Measurements from ENCODE around the gene ANKRD63. TPM values are rescaled to one million over a fixed set of nuclear protein-coding genes. Genes with fewer than 3 reads are reported as not detected.

Gene ANKRD63
- total RNA-seq, 1 donor: not detected

DNA sequence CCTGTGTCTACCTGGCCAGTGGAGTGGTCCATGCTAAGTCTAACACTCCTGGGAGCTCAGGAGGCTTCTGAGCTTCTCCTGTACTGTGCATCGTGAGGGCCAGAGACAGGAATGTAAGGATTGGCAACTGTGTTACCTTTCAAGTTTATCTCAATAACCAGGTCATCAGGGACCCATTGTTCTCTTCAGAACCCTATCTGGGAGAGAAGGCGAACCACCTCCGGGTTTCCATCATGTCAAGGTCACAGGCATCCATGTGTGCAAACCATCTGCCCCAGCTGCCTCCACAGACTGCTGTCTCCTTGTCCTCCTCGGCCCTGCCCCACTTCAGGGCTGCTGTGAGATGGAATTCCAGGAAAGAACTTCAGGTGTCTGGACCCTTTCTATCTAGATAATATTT lies 5.9 kb downstream of the ANKRD63 start:
- H4K20me1 ChIP-seq (ENCODE audit: insufficient read depth, low read length): no peaks in the 10 kb centered on the region
- no peak for DNase-seq (ENCODE audit: insufficient read length, low spot score, missing footprints)
- no peaks in the 10 kb centered on the region for H3K36me3 ChIP-seq (ENCODE audit: insufficient read depth, low read length)
- no peak overlapping the region for H3K27ac ChIP-seq (ENCODE audit: low read depth, low read length)
- H3K27me3 ChIP-seq (ENCODE audit: insufficient read depth, low read length): peaks cover 32% of the 10 kb centered on the region
- H2AFZ ChIP-seq (ENCODE audit: low read length): no peak overlapping the region
- no peaks in the 10 kb centered on the region for H3K9me3 ChIP-seq (ENCODE audit: low read depth, low read length)
- TF ChIP-seq, protein P1, sequence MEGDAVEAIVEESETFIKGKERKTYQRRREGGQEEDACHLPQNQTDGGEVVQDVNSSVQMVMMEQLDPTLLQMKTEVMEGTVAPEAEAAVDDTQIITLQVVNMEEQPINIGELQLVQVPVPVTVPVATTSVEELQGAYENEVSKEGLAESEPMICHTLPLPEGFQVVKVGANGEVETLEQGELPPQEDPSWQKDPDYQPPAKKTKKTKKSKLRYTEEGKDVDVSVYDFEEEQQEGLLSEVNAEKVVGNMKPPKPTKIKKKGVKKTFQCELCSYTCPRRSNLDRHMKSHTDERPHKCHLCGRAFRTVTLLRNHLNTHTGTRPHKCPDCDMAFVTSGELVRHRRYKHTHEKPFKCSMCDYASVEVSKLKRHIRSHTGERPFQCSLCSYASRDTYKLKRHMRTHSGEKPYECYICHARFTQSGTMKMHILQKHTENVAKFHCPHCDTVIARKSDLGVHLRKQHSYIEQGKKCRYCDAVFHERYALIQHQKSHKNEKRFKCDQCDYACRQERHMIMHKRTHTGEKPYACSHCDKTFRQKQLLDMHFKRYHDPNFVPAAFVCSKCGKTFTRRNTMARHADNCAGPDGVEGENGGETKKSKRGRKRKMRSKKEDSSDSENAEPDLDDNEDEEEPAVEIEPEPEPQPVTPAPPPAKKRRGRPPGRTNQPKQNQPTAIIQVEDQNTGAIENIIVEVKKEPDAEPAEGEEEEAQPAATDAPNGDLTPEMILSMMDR (IDR thresholded peaks at IDR 0.05; ENCODE audit: extremely low read depth, low read depth, low read length): no peak
- peaks cover 3% of the 10 kb centered on the region for H3K4me1 ChIP-seq (ENCODE audit: insufficient read depth, low read length)
- no peaks in the 10 kb centered on the region for H3K79me2 ChIP-seq (ENCODE audit: insufficient read depth, low read length)
- H3K4me2 ChIP-seq (ENCODE audit: insufficient read depth, low read length): no peak overlapping the region
- H3K4me3 ChIP-seq (ENCODE audit: insufficient read depth, low read length): no peak overlapping the region

DNA sequence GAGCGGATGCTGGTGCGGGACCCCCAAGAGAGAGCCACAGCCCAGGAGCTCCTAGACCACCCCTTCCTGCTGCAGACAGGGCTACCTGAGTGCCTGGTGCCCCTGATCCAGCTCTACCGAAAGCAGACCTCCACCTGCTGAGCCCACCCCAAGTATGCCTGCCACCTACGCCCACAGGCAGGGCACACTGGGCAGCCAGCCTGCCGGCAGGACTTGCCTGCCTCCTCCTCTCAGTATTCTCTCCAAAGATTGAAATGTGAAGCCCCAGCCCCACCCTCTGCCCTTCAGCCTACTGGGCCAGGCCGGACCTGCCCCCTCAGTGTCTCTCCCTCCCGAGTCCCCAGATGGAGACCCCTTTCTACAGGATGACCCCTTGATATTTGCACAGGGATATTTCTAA lies 6.9 kb downstream of the ANKRD63 start:
- Histone ChIP-seq H3K27ac (ENCODE audit: low read depth, low read length) (no peak overlapping the region), H3K4me3 (ENCODE audit: insufficient read depth, low read length) (no peak overlapping the region), H3K4me2 (ENCODE audit: insufficient read depth, low read length) (no peak overlapping the region), H3K9me3 (ENCODE audit: low read depth, low read length) (no peaks in the 10 kb centered on the region), H2AFZ (ENCODE audit: low read length) (no peak overlapping the region), H4K20me1 (ENCODE audit: insufficient read depth, low read length) (no peaks in the 10 kb centered on the region), H3K4me1 (ENCODE audit: insufficient read depth, low read length) (peaks cover 3% of the 10 kb centered on the region), H3K27me3 (ENCODE audit: insufficient read depth, low read length) (peaks cover 23% of the 10 kb centered on the region), H3K36me3 (ENCODE audit: insufficient read depth, low read length) (no peaks in the 10 kb centered on the region), H3K79me2 (ENCODE audit: insufficient read depth, low read length) (no peaks in the 10 kb centered on the region)
- no peak for DNase-seq (ENCODE audit: insufficient read length, low spot score, missing footprints)
- TF ChIP-seq, protein P1 (IDR thresholded peaks at IDR 0.05; ENCODE audit: extremely low read depth, low read depth, low read length): no peak

DNA sequence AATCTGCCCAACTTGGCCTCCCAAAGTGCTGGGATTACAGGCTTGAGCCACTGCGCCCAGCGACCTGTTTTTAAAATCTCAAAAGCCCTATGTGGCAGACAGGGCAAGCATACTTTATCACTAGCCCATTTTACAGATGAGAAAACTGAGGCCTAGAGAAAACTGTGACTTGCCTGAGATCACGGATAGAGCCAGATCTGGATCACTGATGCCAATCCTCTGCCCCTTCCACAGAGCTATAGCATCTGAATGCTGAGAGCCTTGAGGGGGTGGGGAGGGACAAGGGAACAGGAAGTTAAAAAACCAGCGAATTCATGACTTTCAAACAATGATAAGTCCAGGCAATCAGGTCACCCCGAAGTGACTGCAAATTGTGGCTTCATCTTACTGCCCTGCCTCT lies 7.3 kb downstream of the ANKRD63 start:
- no peak overlapping the region for H3K27ac ChIP-seq (ENCODE audit: low read depth, low read length)
- H3K4me2 ChIP-seq (ENCODE audit: insufficient read depth, low read length): no peak overlapping the region
- peaks cover 3% of the 10 kb centered on the region for H3K4me1 ChIP-seq (ENCODE audit: insufficient read depth, low read length)
- no peak overlapping the region for H3K4me3 ChIP-seq (ENCODE audit: insufficient read depth, low read length)
- peaks cover 19% of the 10 kb centered on the region for H3K27me3 ChIP-seq (ENCODE audit: insufficient read depth, low read length)
- H3K79me2 ChIP-seq (ENCODE audit: insufficient read depth, low read length): no peaks in the 10 kb centered on the region
- H3K36me3 ChIP-seq (ENCODE audit: insufficient read depth, low read length): no peaks in the 10 kb centered on the region
- no peak for DNase-seq (ENCODE audit: insufficient read length, low spot score, missing footprints)
- H3K9me3 ChIP-seq (ENCODE audit: low read depth, low read length): no peaks in the 10 kb centered on the region
- TF ChIP-seq, protein P1 (IDR thresholded peaks at IDR 0.05; ENCODE audit: extremely low read depth, low read depth, low read length): no peak
- H2AFZ ChIP-seq (ENCODE audit: low read length): no peak overlapping the region
- H4K20me1 ChIP-seq (ENCODE audit: insufficient read depth, low read length): no peaks in the 10 kb centered on the region

DNA sequence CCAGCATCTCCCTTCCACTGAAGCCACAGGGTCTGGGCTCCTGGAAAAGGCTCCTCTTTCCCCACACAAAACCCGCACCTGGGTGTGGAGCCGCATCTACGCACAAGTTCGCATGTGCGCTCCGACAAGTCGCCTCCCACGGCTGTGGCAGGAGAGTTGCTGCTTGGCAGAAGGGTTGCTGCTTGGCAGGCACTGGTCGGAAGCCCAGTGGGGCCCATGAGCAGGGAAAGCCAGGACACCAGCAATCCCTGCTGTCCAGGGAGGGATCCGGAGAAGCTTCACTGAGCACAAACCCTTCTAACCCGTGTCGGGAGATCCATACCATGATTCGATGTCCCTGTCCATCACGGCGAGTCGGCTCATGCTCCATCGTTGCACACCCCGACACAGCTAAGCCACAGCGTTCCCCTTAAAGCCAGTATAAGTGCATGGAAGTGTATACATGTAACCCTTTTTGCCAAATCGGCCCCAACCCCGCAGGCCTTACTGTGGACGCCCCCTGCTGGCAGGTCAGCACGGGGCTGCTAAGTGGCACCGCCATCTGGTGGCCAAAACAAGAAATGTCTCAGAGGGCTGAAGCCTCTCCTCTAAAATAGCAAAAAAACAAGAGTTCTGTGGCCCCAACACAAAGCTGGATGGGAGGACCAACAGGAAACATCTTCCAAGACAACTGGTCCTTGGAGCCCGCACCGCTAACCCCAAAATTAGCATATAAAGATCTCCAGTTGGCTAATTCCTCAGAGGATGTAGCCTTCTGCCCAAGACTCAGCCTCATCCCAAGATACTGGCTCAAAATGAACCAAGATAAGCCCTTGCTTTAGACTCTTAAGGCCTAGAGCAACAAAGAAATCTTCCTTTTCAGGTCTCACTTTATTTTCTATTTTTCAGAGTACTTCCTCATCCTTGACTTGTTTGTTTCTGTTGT lies 8.3 kb downstream of the ANKRD63 start:
- H3K27ac ChIP-seq (ENCODE audit: low read depth, low read length): no peak overlapping the region
- H3K27me3 ChIP-seq (ENCODE audit: insufficient read depth, low read length): peaks cover 19% of the 10 kb centered on the region
- H4K20me1 ChIP-seq (ENCODE audit: insufficient read depth, low read length): no peaks in the 10 kb centered on the region
- H2AFZ ChIP-seq (ENCODE audit: low read length): peak overlapping the region; percentile 81
- peak; percentile 97 for DNase-seq (ENCODE audit: insufficient read length, low spot score, missing footprints)
- no peaks in the 10 kb centered on the region for H3K9me3 ChIP-seq (ENCODE audit: low read depth, low read length)
- peaks cover 3% of the 10 kb centered on the region for H3K4me1 ChIP-seq (ENCODE audit: insufficient read depth, low read length)
- no peak overlapping the region for H3K4me2 ChIP-seq (ENCODE audit: insufficient read depth, low read length)
- H3K4me3 ChIP-seq (ENCODE audit: insufficient read depth, low read length): no peak overlapping the region
- H3K36me3 ChIP-seq (ENCODE audit: insufficient read depth, low read length): no peaks in the 10 kb centered on the region
- TF ChIP-seq, protein P1 (IDR thresholded peaks at IDR 0.05; ENCODE audit: extremely low read depth, low read depth, low read length): peak; percentile 100
- H3K79me2 ChIP-seq (ENCODE audit: insufficient read depth, low read length): no peaks in the 10 kb centered on the region

All from osteoblast (primary cell).